HG02798 (cell line): ENCODE measurements around the gene SIN3A.
"Not testable (repeated sequence)": the region's sequence is repeated elsewhere in the genome, so short reads cannot be mapped to it uniquely, and the experiment has no call there.

Source experiments
- ATAC-seq: cut with Tn5 transposase; IDR thresholded peaks from one replicate; pipeline ENCODE4 v1.9.1; 2021; ENCODE audit warnings: mild to moderate bottlenecking; ENCODE audit not compliant: unreplicated experiment, poor library complexity

The SIN3A gene

DNA sequence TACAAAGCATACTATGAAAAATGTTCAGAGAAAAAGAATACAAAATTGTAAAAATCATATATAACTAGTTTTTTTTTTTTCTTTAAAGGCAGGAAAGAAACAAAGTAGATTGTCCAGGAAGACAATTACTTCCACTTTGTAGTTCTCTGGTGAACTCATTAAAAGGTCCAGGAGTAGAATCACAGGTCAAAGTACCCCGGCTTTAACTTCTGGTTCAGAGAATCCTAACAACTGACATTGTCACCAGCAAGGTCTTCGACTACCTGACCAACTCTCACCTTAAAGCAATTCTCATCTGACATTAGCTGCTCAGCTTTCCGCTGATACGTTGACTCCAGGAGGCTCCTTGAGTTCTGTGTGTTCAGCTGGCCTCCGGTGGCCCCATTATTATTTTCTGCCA, 67.5 kb downstream of the SIN3A start:
- not testable (repeated sequence) for ATAC-seq

DNA sequence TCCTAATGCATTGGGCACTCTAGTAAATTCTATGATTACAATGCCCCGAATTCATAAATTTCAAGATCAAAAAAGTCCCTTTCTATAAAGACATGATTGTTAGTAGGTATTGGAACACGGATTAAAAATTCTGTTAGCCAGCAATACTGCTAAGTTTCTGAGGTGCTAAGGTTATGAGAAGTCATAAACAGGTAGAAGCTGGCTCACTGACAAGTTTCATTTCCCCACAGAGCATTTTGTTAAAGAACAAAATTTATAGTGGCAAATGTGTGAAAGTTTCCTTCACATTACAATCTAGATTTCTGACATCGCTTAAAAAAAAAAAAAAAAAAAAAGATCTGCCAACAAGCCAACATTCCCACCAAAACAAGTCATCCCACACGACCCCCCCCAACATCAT, 70.7 kb downstream of the SIN3A start:
- no peak for ATAC-seq

GRCh38 chr15:75371901-75372688, 79.4 kb downstream of the SIN3A start:
- ATAC-seq = no peak

DNA sequence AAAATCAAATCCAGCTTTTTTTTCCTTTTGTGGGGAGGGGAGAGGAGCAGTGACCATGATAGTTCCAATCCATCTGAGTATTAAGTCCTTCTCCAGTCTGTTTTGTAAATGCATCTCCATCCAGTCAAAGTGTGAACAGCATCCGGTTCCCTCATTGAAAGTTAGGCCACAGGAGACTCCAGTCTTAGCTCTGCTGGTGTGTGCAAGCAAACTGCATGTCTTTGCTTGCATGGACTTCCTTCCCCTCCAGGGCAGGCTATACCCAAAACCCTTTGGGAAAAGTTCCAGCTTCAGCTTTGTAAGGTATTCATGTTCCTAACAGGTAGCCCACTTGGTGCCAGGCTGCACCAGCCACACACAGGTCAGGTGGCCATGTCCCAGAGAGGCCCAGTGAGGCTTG, 80.0 kb downstream of the SIN3A start:
- no peak for ATAC-seq

- ATAC-seq = no peak
Observed at GRCh38 chr15:75369897-75370581, 81.5 kb downstream of the SIN3A start.

GRCh38 chr15:75368689-75369239, 82.7 kb downstream of the SIN3A start:
- ATAC-seq = peak; percentile 1

DNA sequence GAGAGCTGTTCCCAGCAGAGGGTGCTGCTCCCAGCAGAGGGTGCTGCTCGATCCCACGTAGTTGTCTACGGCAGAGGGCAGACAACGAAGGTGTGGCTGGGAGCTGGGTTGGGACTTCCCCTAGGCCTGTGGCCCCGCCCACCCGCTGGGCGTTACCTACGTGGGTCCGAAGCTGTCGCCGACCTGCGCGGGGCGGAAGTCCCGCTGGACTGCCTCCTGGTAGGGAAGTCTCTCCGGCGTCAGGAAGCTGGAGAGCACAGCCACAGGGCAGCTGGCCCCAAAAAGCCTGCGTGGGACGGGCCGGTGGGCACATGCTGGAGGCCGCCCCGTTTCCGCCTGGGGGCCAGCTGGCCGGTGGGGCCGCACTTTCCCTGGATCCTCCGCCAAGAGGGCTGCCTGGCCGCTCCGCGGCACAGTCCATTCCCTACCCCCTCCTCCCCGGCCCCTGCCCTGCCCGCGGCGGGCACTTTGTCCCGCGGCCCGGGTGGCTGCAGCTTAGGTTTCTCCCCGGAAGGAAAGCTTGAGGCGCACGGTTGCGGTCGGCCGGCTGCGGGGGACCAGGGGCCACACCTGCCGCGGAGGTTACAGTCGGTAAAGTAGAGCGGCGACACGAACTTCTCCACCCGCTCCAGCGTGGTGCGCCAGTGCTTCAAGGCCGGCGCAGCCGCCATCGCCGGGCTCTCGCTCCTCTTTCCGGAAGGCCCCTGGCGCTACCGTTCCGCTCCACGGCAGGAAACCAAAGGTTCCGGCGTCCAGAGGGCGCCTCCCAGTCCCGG, 83.4 kb downstream of the SIN3A start, which contains the start of gene MAN2C1:
Gene MAN2C1 (minus strand): TSS at position 695 of the 776 bp plus-strand sequence. CDS start 24 bp downstream, at position 671.
- peak; percentile 90 for ATAC-seq

DNA sequence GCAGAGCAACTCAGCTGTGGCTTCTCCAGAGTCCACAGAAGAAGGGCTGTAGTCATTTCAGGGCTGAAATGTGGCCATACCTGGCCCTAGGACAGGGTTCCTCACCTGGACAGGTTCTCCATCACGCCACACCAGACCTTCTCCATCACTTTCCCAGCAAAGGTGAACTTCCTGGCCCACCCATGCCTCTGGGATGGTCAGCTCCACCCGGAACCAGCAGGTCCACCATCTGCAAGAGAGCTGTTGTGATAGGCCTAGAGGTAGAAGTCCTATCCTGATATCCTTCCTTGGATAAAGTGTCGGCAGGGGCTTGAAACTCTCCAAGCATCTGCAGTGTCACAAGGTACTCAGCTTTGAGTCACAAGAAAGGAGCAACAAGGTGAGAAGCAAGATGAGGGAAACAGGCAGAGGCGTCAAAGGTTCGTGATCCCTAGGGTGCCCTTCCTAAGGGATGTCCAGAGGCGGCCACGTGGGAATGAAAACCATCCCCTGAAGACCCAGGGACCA, 84.0 kb downstream of the SIN3A start:
- no peak for ATAC-seq

GRCh38 chr15:75367006-75367405, 84.5 kb downstream of the SIN3A start:
- no peak for ATAC-seq

GRCh38 chr15:75366163-75366562, 85.3 kb downstream of the SIN3A start:
- ATAC-seq = no peak

DNA sequence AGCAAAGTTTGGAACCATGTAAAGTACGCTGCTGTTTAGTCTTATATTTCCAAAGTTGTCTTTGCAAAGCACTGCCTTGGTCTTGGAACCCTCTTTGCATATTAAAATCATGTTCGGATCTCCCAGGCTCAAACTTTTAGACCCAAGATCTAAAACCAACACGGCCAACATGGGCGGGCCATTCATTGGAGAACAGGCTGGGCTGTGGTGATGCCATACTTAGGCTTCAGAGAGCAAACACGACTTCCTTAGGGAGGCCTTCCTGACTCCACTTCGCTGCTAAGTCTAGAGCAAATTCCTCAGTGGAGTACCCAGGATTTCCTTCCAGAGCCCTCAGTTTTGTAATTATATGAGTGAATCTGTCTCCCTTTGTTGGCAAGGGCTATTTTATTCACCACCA, 86.6 kb downstream of the SIN3A start:
- ATAC-seq = no peak

DNA sequence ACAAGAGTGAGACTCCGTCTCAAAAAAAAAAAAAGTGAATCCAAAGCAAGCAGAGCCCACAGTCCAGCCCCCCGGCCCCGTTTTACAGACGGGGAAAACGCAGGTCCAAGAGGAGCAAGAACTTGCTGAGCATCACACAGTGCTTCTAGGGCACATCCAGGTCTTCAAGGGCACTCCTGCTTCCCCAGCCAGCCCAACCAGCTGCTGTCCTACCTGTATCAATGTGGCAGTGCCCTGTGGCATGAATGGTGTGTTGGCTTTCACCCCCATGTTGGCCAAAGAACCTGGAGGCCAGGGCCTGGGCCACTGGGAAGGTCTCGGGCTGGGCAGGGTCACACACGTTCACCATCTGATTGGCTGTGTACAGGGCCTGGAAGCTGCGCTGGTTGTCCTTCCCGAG, 87.7 kb downstream of the SIN3A start:
- no peak for ATAC-seq

- no peak for ATAC-seq
Observed at GRCh38 chr15:75362642-75363249, 88.7 kb downstream of the SIN3A start.

DNA sequence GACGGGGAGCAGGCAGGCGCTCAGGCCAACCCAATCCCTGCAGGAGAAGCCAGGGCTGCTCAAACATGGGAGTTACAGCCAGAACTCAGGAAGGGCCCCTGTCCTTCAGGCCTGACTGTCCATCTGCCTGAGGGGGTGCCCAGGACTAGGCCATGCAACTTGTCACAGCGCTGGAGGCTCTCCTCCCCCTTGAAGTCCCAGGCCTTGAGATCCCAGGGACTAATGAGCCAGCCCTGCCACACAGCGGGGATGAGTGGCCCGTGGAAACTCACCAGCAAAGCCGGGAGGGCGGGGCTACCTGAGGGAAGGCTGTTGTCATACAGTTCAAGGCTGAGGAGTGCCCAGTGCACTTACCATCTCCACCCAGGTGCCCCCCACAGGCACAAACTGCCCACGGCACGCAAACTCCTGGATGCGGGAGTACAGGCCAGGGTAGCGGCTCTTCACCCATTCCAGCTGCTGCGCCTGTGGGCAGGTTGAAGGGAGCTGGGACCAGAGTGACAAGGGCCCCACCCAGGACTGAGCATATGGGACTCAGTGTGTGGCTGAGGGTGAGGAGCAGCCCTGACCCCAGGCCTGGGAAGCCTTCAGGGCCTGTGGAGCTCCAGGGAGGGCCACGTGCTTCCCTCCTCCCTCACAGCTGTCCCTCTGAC, 89.4 kb downstream of the SIN3A start:
- ATAC-seq = no peak

- ATAC-seq = no peak
Observed at GRCh38 chr15:75361361-75361988, 90.0 kb downstream of the SIN3A start.

DNA sequence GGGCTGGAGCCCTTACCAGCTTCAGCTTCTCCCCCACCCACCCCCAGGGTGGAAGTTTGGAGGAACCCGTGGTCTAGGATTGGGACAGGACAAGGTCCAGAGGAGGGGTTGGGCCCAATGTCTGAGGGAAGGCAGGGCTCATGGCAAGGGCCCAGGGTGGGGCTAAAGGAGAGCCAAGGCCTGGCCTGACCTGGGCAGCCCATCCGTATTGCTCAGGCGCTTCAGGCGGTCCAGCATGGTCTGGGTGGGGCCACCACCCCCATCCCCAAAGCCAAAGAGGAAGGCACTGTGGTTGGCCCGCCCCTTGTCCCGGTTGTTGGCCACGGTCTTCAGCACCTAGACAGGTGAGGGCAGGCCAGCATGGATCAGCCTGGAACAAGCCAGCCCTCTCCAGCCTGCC, 90.6 kb downstream of the SIN3A start:
- ATAC-seq = no peak

DNA sequence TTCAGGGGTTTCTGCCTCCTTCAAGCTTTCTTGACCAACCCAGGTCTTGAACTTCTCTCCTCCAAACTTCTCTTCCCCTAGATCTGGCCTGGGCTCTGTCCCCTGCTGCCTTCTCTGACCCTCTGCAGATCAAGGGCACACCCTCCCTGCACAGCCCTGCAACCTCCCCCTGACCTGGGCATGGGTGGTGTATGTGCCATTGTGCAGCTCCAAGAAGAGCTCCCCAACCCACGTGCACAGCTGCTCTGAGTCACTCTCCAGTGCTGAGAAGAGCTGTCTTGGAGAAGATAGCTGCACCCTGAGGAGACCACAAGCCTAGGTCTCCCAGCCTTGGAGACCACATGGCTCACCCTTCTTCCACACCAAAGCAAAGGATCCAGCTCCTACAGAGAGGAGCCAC, 91.1 kb downstream of the SIN3A start:
- ATAC-seq = no peak

DNA sequence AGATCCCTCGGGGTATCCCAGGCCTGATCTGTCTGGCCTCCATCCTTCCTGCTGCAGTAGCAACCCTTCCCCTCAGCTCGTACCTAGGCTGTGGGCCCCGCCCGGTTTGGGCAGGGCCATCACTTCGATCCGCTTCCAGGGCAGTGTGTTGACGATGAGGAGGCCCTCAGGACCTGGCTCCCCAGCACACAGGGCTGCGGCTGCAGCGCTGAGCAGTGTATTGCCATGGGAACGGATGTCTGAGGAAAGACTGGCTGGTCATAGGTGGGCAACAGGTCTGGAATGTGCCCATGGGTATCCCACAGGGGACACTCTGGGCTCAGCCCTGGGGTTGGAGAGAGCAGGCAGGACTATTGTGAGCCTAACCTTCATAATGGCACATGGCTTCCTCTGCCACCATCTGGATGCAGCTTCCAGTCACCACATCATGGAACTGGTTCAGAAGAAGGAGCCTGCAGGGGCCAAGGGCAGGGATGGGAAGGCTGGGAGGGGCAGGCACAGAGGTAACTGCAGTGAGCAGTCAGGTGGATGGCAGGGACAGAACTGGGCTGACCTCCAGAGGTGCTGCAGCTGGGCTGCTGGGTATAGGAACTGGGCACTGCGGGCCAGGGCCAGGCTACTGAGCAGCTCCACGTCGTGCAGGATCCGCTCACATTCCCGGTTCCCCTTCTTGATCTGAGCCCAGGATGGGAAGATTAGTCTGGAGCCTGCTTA, 91.8 kb downstream of the SIN3A start:
- ATAC-seq = no peak
